ENCODE results near the gene FAM110A. TPM values are rescaled to one million over a fixed set of nuclear protein-coding genes. Genes with fewer than 3 reads are reported as not detected.
"Not testable (repeated sequence)": the region's sequence is repeated elsewhere in the genome, so short reads cannot be mapped to it uniquely, and the experiment has no call there.

Gene FAM110A
- total and polyA plus RNA-seq, 2 donors: 3.3 to 6.9 TPM

DNA sequence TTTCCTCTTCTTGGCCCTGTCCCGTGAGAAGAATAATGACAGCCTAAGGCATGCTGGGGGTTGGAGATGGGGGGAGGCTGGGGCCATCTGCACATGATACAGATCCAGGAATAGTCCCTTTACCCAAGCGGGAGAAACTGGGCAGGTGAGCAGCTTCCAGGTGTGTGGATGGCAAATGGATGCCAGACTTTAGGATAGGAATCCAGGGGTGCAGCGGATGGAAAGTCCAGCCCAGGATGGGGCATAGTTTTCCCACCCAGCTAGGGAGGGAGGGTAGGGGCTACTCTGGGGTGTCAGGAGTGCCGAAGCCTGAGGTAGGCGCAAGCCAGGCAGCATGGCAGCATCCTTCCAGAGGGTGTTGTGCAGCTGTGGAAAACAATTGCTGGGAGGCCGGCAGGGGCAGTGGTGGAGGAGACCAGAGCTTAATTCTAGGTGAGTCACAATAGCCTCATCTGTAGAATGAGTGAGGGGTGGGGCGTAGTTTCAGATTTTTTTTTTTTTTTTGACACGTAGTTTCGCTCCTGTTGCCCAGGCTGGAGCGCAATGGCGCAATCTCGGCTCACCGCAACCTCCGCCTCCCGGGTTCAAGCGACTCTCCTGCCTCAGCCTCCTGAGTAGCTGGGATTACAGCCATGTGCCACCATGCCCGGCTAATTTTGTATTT lies 15.4 kb upstream of the FAM110A start:
- Histone ChIP-seq H3K4me3 (ENCODE audit: low read depth, low read length) (no peak overlapping the region), H3K27ac (ENCODE audit: low read depth) (no peak overlapping the region), H3K4me1 (ENCODE audit: insufficient read depth) (no peaks in the 10 kb centered on the region), H3K36me3 (ENCODE audit: insufficient read depth) (no peaks in the 10 kb centered on the region)
- DNase-seq (ENCODE audit: extremely low spot score): no peak
- 90% methylated on average over 17 of the region's 17 CpGs for WGBS

DNA sequence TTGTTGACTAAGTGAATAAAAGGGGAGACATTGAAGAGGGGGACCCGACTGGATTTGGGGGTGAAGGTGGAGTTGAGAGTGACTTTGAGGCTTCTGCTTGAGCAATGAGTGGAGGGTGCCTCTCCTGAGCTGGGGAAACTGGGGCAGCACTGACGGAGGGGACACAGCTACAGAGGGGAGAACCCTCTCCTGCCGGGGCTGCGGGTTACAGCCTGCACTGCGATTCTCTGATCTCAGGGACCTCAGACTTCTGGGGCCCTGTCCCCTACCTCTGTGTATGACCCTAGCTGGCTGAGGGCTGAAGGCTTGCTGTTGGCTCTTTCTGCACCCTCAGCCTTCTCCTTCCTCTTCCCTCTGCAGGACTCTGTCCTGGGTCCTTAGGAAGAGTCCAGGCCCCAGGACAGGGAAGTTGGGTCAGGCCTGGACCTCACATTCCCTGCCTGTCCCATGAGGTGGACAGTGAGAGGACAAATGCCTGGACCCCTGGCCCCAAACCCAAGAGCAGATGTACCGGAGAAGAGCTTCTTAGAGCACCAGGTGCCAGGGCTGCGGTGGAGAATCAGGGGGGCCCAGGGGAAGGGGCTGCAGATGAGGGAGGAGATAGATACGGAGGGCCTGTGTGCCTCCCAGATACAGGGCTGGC lies 13.7 kb upstream of the FAM110A start:
- H3K36me3 ChIP-seq (ENCODE audit: insufficient read depth): no peaks in the 10 kb centered on the region
- H3K4me1 ChIP-seq (ENCODE audit: insufficient read depth): no peaks in the 10 kb centered on the region
- no peak overlapping the region for H3K27ac ChIP-seq (ENCODE audit: low read depth)
- H3K4me3 ChIP-seq (ENCODE audit: low read depth, low read length): no peak overlapping the region
- DNase-seq (ENCODE audit: extremely low spot score): no peak
- WGBS: 64% methylated on average over 8 of the region's 8 CpGs

DNA sequence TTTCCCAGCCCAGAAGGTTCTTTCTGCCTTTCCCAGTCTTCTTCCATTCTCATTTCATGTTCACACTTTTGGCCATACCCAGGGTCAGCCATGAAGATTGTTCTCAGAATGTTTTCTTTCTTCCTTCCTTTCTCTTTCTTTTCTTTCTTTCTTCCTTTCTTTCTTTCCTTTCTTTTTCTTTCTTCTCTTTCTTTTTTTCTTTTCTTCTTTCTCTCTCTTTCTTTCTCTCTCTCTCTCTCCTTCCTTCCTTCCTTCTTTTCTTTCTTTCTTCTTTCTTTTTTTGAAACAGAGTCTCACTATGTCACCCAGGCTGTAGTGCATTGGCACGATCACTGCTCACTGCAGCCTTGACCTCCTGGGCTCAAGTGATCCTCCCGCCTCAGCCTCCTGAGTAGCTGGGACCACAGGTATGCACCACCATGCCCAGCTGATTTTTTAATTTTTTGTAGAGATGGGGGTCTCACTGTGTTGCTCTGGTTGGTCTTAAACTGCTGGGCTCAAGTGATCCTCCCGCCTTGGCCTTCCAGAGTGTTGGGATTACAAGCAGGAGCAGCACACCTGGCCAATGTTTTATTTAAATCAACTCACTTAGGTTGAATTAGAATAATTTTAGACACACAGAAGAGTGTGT lies 13.1 kb upstream of the FAM110A start:
- Histone ChIP-seq H3K36me3 (ENCODE audit: insufficient read depth) (no peaks in the 10 kb centered on the region), H3K4me3 (ENCODE audit: low read depth, low read length) (no peak overlapping the region), H3K27ac (ENCODE audit: low read depth) (no peak overlapping the region), H3K4me1 (ENCODE audit: insufficient read depth) (no peaks in the 10 kb centered on the region)
- DNase-seq (ENCODE audit: extremely low spot score): no peak
- WGBS: 93% methylated on average over 3 of the region's 3 CpGs

DNA sequence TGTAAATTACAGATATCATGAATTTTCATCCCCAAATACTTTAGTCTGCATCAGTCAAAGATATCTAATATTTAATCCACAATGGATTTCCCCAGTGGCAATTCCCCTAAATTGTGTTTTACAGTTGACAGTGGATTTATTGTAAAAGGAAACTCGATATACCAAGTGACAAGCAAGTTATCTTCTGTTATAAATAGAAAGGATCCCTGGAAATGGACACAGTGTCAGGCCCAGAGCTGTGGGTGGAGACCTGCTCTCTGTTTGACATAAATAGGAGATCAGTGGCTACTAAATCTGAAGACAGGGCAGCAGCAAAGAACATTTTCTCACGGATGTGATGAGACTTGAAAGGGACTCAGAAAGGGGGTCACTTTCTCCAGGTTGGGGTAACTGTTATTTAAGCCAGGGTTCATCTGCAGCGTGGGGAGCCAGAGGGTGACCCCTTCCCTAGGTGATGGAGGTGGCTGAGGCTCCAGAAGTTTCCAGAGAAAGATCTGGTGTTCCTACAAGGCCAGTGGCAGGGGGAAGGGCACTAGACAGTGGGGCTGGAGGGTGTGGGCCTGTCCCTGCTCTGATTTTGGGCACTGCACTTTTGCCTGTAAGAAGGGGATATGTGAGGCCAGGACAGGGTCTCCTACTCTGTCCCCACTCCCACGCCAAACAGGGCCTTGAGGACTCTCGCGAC lies 12.3 kb upstream of the FAM110A start:
- 61% methylated on average over 6 of the region's 6 CpGs for WGBS
- Histone ChIP-seq H3K4me1 (ENCODE audit: insufficient read depth) (no peaks in the 10 kb centered on the region), H3K4me3 (ENCODE audit: low read depth, low read length) (no peak overlapping the region), H3K27ac (ENCODE audit: low read depth) (no peak overlapping the region), H3K36me3 (ENCODE audit: insufficient read depth) (no peaks in the 10 kb centered on the region)
- DNase-seq (ENCODE audit: extremely low spot score): no peak

DNA sequence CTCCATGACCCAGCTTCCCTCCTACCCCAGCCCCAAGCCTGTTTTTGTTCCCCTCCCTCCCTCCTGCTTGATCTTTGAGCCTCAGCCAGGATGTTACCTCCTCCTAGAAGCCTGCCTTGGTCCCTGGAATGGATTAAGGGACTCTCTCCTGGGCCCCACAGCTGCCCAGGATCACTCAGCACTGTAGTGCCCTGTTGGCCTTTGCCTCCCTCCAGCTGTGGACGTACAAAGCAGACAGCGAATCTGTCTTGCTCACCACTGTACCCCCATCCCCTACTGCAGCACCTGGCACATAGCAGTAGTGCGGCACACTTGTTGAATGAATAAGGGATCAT lies 11.8 kb upstream of the FAM110A start:
- no peak overlapping the region for H3K4me3 ChIP-seq (ENCODE audit: low read depth, low read length)
- WGBS: 69% methylated on average over 3 of the region's 3 CpGs
- H3K27ac ChIP-seq (ENCODE audit: low read depth): no peak overlapping the region

GRCh38 chr20:822651-823573 lies 10.6 kb upstream of the FAM110A start:
- H3K4me3 ChIP-seq (ENCODE audit: low read depth, low read length): no peak overlapping the region
- 70% methylated on average over 12 of the region's 12 CpGs for WGBS
- H3K27ac ChIP-seq (ENCODE audit: low read depth): no peak overlapping the region
- no peaks in the 10 kb centered on the region for H3K36me3 ChIP-seq (ENCODE audit: insufficient read depth)
- H3K4me1 ChIP-seq (ENCODE audit: insufficient read depth): no peaks in the 10 kb centered on the region
- DNase-seq (ENCODE audit: extremely low spot score): no peak

More for the DNA sequence above, 11.8 kb upstream of the FAM110A start:
- DNase-seq (ENCODE audit: extremely low spot score): no peak
- Histone ChIP-seq H3K4me1 (ENCODE audit: insufficient read depth) (no peaks in the 10 kb centered on the region), H3K36me3 (ENCODE audit: insufficient read depth) (no peaks in the 10 kb centered on the region)

GRCh38 chr20:823574-823902 lies 10.0 kb upstream of the FAM110A start:
- Histone ChIP-seq H3K4me3 (ENCODE audit: low read depth, low read length) (no peak overlapping the region), H3K36me3 (ENCODE audit: insufficient read depth) (no peaks in the 10 kb centered on the region), H3K27ac (ENCODE audit: low read depth) (no peak overlapping the region), H3K4me1 (ENCODE audit: insufficient read depth) (no peaks in the 10 kb centered on the region)
- 85% methylated on average over 4 of the region's 4 CpGs for WGBS
- no peak for DNase-seq (ENCODE audit: extremely low spot score)

DNA sequence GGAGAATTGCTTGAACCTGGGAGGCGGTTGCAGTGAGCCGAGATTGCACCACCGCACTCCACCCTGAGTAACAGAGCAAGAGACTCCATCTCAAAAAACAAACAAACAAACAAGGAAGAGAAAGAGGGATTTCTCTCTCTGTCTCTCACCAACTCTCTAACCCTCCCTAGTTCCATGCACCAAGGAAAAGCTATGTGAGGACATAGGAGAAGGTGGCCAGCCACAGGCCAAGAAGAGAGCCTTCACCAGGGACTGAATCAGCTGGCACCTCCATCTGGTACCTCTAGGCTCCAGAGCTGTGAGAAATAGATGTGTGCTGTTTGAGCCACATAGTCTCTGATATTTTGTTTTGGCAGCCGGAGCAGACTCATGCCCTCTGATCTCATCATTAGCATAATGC lies 9.0 kb upstream of the FAM110A start:
- no peak overlapping the region for H3K27ac ChIP-seq (ENCODE audit: low read depth)
- DNase-seq (ENCODE audit: extremely low spot score): no peak
- no peaks in the 10 kb centered on the region for H3K4me1 ChIP-seq (ENCODE audit: insufficient read depth)
- 93% methylated on average over 4 of the region's 4 CpGs for WGBS
- no peaks in the 10 kb centered on the region for H3K36me3 ChIP-seq (ENCODE audit: insufficient read depth)
- no peak overlapping the region for H3K4me3 ChIP-seq (ENCODE audit: low read depth, low read length)

- Histone ChIP-seq H3K36me3 (ENCODE audit: insufficient read depth) (no peaks in the 10 kb centered on the region), H3K4me1 (ENCODE audit: insufficient read depth) (no peaks in the 10 kb centered on the region), H3K4me3 (ENCODE audit: low read depth, low read length) (no peak overlapping the region), H3K27ac (ENCODE audit: low read depth) (no peak overlapping the region)
- 70% methylated on average over 4 of the region's 4 CpGs for WGBS
- no peak for DNase-seq (ENCODE audit: extremely low spot score)
Observed at GRCh38 chr20:824916-825315, 8.6 kb upstream of the FAM110A start.

GRCh38 chr20:825710-826421 lies 7.6 kb upstream of the FAM110A start:
- DNase-seq (ENCODE audit: extremely low spot score): no peak
- H3K4me3 ChIP-seq (ENCODE audit: low read depth, low read length): no peak overlapping the region
- H3K27ac ChIP-seq (ENCODE audit: low read depth): no peak overlapping the region
- 88% methylated on average over 9 of the region's 9 CpGs for whole genome bisulfite sequencing
- H3K36me3 ChIP-seq (ENCODE audit: insufficient read depth): no peaks in the 10 kb centered on the region
- H3K4me1 ChIP-seq (ENCODE audit: insufficient read depth): no peaks in the 10 kb centered on the region

GRCh38 chr20:826695-827323 lies 6.7 kb upstream of the FAM110A start:
- Histone ChIP-seq H3K27ac (ENCODE audit: low read depth) (no peak overlapping the region), H3K4me3 (ENCODE audit: low read depth, low read length) (no peak overlapping the region), H3K4me1 (ENCODE audit: insufficient read depth) (no peaks in the 10 kb centered on the region), H3K36me3 (ENCODE audit: insufficient read depth) (no peaks in the 10 kb centered on the region)
- no peak for DNase-seq (ENCODE audit: extremely low spot score)
- WGBS: 84% methylated on average over 7 of the region's 7 CpGs

DNA sequence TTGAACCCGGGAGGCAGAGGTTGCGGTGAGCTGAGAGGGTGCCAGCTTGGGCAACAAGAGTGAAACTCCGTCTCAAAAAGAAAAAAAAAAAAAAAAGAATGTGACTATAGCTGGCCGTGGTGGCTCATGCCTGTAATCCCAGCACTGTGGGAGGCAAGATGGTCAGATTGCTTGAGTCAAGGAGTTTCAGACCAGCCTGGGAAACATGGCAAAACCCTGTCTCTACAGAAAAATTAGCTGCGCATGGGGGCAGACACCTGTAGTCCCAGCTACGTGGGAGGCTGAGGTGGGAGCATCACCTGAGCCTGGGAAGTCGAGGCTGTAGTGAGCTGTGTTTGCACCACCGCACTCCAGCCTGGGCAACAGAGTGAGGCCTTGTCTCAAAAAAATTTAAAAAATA lies 5.5 kb upstream of the FAM110A start:
- not testable (repeated sequence) for H3K36me3 ChIP-seq (ENCODE audit: insufficient read depth); H3K27ac ChIP-seq (ENCODE audit: low read depth); H3K4me3 ChIP-seq (ENCODE audit: low read depth, low read length); H3K4me1 ChIP-seq (ENCODE audit: insufficient read depth); DNase-seq (ENCODE audit: extremely low spot score)
- WGBS: 88% methylated on average over 8 of the region's 8 CpGs

Measured in urinary bladder (tissue), 4 donors.